ENCODE data around the gene ACAD9. TPM values are rescaled to one million over a fixed set of nuclear protein-coding genes. Genes with fewer than 3 reads are reported as not detected.

The ACAD9 gene
- total and polyA plus RNA-seq, 9 of the 15 experiments (the other 6 are each of a cell fraction or from before 2014, with no cell fraction given): 10.2 to 32.6 (median 22.8) TPM

DNA sequence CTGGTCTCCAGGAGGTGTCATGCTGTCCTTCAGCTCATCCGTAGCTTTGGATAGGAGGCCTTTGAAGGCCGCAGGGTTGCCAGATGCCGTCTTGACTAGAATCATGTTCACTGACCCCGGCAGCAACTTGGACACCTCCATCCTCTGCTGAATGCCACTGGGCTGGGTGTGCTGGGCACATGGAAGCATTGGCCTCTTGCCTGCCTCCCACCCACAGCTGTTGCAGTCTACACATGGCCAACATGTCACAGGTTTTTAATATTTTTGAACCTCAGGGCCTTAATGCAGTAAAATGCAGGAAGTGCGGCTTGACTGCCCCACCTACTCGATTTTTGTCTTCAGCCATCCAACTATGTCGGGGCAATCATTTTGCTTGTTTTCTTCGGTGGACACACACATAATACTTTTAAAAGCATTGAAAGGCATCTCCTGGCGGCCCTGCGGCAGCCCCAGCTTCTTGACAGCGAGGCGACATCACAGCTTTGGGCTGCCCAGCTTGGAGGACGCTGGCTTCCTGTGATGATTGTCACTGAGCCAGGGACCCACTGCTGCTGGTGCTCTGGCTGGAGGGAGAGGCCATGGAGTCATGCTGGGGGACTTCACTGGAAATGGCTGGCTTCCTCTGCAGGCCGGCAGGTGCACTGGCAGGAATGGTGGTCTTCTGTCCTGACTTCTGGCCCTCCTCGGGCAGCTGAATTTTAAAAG, 31.6 kb upstream of the ACAD9 start:
- Histone ChIP-seq H3K9me3 (replicated peaks; ENCODE audit: control insufficient read depth, insufficient read depth, low read depth, low read length) (no peaks in the 10 kb centered on the region), H3K27ac (ENCODE audit: extremely low read depth, low read depth, low read length) (no peak overlapping the region), H3K4me1 (replicated peaks in 1 of 2; ENCODE audit: control insufficient read depth in 2 of 2, insufficient read depth in 2 of 2, low read length in 2 of 2) (peaks cover 13 to 36% of the 10 kb centered on the region in 2 experiments; a peak in 4 of 5 replicates), H3K27me3 (ENCODE audit: control insufficient read depth in 2 of 2, insufficient read depth in 2 of 2, low read length in 2 of 2) (no peaks in the 10 kb centered on the region), H4K20me1 (replicated peaks; ENCODE audit: control insufficient read depth, insufficient read depth, low read length) (no peaks in the 10 kb centered on the region), H3K36me3 (ENCODE audit: control insufficient read depth, insufficient read depth, low read length) (no peaks in the 10 kb centered on the region), H2AFZ (ENCODE audit: low read depth, low read length) (no peak overlapping the region), H3K79me2 (ENCODE audit: control insufficient read depth, insufficient read depth, low read length) (no peaks in the 10 kb centered on the region), H3K4me3 (no peak overlapping the region), H3K4me2 (ENCODE audit: insufficient read depth, low read length) (no peak overlapping the region), H3K9me1 (ENCODE audit: control insufficient read depth, insufficient read depth, low read length) (no peaks in the 10 kb centered on the region), H3K9ac (ENCODE audit: insufficient read depth in 1 of 2, low read depth in 2 of 2, low read length in 2 of 2) (no peak overlapping the region)
- FAIRE-seq: no peak
- in situ Hi-C loops (cut with MboI): no loop called here
- WGBS (ENCODE audit: insufficient coverage, low coverage, missing lambda C conversion rate): 70% methylated on average over 15 of the region's 15 CpGs
- TF ChIP-seq, protein P1, sequence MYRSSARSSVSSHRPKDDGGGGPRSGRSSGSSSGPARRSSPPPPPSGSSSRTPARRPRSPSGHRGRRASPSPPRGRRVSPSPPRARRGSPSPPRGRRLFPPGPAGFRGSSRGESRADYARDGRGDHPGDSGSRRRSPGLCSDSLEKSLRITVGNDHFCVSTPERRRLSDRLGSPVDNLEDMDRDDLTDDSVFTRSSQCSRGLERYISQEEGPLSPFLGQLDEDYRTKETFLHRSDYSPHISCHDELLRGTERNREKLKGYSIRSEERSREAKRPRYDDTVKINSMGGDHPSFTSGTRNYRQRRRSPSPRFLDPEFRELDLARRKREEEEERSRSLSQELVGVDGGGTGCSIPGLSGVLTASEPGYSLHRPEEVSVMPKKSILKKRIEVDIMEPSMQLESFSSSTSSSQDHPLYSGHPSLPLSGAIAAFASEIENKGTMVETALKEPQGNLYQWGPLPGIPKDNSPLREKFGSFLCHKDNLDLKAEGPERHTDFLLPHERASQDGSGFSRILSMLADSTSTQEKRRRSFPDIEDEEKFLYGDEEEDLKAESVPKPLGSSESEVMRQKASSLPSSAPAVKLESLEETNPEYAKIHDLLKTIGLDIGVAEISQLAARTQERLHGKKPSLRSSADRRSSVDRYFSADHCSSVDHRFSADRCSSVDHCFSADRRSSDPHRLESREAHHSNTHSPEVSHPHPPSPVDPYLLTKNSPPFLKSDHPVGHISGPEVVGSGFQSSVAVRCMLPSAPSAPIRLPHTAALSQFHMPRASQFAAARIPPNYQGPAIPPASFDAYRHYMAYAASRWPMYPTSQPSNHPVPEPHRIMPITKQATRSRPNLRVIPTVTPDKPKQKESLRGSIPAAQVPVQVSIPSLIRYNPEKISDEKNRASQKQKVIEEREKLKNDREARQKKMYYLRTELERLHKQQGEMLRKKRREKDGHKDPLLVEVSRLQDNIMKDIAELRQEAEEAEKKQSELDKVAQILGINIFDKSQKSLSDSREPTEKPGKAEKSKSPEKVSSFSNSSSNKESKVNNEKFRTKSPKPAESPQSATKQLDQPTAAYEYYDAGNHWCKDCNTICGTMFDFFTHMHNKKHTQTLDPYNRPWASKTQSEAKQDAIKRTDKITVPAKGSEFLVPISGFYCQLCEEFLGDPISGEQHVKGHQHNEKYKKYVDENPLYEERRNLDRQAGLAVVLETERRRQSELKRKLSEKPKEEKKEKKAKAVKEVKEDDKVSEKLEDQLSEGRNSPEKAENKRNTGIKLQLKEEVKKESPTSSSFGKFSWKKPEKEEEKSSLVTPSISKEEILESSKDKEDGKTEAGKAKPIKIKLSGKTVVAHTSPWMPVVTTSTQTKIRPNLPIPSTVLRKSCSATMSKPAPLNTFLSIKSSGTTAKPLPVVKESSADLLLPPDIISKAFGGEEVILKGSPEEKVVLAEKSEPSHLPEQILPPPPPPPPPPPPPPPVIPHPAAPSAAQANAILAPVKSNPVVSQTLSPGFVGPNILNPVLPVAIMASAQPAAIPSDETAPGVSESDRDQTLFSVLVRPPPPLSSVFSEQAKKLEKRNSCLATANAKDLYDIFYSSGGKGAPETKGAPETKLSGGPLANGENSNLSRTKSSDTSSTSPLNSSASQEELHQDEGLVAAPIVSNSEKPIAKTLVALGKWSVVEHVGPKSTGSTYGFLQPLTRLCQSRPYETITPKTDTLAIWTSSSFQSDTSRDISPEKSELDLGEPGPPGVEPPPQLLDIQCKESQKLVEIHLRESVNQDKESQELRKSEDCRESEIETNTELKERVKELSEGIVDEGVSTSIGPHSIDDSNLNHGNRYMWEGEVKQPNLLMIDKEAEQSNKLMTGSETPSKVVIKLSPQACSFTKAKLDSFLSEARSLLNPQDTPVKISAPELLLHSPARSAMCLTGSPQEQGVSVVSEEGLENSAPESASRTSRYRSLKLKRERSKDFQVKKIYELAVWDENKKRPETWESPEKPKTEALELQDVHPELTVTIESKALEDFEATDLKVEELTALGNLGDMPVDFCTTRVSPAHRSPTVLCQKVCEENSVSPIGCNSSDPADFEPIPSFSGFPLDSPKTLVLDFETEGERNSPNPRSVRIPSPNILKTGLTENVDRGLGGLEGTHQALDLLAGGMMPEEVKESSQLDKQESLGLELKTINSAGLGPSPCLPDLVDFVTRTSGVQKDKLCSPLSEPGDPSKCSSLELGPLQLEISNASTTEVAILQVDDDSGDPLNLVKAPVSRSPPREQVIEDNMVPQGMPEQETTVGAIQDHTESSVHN (IDR thresholded peaks at IDR 0.05; ENCODE audit: borderline replicate concordance in 1 of 2, low read depth in 1 of 2): no peak
- TF ChIP-seq SAP30 (IDR thresholded peaks at IDR 0.05; ENCODE audit: borderline replicate concordance, insufficient read depth, low read depth, low read length, poor library complexity, severe bottlenecking): no peak
- TF ChIP-seq FOS (IDR thresholded peaks at IDR 0.05; ENCODE audit: extremely low read depth, insufficient read length): no peak
- intact Hi-C loops (cut with micrococcal nuclease): loop anchor here (5.0 kb wide), 2 partner anchors 46 to 166 kb away; no protein-coding TSS in a partner anchor
- POLR2A ChIA-PET: no interaction called here
- BruUV-seq (replicated peaks): no TSS peak
- DNase-seq (ENCODE audit: extremely low read depth in 1 of 4, low spot score in 3 of 4): no peak
- CTCF ChIA-PET (ENCODE audit: low intra/inter-chr PET ratio): no interaction called here
- no peak for ATAC-seq
